Astrocyte of the cerebellum (primary cell): ENCODE data around the gene MON2.
A peak's percentile ranks its signal among the peaks of the same experiment; 100 is the strongest.

Source experiments
- DNase-seq: peaks from one replicate; pipeline ENCODE4 v3.0.0-alpha.2; 2011; ENCODE audit warnings: low read depth
- H3K4me3 ChIP-seq: 2 replicates; pipeline ENCODE4 v1.5.1; 2011; ENCODE audit warnings: mild to moderate bottlenecking, low read depth, low read length, moderate library complexity
- in situ Hi-C: cut with HindIII; loops from 2 replicates; pipeline ENCODE4 v1.10.0; 2017; ENCODE audit warnings: low sequenced_read_pairs
- TF ChIP-seq, protein P1 (sequence below): IDR thresholded peaks from 2 replicates; pipeline ENCODE4 v1.5.1; 2012; ENCODE audit warnings: low read length, low read depth, moderate library complexity, mild to moderate bottlenecking; ENCODE audit errors: missing control alignments

The MON2 gene

DNA sequence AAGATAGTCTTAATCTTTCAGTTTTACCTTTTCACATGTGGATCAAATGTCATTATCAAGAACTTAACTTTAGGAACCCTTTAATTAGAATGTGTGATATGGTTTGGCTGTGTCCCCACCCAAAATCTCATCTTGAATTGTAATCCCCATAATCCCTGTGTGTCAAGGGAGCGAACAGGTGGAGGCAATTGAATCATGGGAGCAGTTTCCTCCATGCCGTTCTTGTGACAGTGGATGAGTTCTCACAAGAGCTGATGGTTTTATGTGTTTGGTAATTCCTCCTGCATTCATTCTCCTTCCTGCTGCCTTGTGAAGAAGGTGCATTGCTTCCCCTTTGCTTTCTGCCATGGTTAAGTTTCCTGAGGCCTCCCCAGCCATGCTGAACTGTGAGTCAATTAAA is 160.6 kb downstream of the MON2 start:
- TF ChIP-seq, protein P1, sequence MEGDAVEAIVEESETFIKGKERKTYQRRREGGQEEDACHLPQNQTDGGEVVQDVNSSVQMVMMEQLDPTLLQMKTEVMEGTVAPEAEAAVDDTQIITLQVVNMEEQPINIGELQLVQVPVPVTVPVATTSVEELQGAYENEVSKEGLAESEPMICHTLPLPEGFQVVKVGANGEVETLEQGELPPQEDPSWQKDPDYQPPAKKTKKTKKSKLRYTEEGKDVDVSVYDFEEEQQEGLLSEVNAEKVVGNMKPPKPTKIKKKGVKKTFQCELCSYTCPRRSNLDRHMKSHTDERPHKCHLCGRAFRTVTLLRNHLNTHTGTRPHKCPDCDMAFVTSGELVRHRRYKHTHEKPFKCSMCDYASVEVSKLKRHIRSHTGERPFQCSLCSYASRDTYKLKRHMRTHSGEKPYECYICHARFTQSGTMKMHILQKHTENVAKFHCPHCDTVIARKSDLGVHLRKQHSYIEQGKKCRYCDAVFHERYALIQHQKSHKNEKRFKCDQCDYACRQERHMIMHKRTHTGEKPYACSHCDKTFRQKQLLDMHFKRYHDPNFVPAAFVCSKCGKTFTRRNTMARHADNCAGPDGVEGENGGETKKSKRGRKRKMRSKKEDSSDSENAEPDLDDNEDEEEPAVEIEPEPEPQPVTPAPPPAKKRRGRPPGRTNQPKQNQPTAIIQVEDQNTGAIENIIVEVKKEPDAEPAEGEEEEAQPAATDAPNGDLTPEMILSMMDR: no peak
- H3K4me3 ChIP-seq: no peak overlapping the region
- DNase-seq: no peak
- in situ Hi-C loops: no loop called here

DNA sequence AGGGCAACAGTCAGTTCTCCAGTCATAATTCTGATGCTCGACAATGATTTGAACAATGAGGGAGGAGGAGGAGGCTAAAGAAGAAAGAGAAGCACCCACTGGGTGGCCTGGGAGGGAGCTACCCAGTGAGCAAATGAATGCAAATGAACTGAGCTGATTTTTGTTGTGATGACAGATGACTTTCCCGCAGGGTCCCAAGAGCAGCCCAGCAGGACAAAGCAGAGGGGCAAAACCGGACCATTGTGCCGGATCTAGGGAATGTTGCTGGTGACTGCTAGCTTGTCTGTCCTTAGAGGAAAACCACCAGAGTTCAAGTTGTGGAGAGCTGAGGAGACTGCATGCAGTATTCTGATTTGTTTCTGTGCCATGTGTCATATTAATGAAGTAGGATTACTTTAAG is 162.8 kb downstream of the MON2 start:
- in situ Hi-C loops: no loop called here

GRCh38 chr12:62629971-62630739 is 163.5 kb downstream of the MON2 start:
- in situ Hi-C loops: no loop called here
- H3K4me3 ChIP-seq: no peak overlapping the region
- no peak for DNase-seq
- TF ChIP-seq, protein P1: no peak

More for the DNA sequence above, 162.8 kb downstream of the MON2 start:
- DNase-seq: no peak
- TF ChIP-seq, protein P1: no peak
- no peak overlapping the region for H3K4me3 ChIP-seq

DNA sequence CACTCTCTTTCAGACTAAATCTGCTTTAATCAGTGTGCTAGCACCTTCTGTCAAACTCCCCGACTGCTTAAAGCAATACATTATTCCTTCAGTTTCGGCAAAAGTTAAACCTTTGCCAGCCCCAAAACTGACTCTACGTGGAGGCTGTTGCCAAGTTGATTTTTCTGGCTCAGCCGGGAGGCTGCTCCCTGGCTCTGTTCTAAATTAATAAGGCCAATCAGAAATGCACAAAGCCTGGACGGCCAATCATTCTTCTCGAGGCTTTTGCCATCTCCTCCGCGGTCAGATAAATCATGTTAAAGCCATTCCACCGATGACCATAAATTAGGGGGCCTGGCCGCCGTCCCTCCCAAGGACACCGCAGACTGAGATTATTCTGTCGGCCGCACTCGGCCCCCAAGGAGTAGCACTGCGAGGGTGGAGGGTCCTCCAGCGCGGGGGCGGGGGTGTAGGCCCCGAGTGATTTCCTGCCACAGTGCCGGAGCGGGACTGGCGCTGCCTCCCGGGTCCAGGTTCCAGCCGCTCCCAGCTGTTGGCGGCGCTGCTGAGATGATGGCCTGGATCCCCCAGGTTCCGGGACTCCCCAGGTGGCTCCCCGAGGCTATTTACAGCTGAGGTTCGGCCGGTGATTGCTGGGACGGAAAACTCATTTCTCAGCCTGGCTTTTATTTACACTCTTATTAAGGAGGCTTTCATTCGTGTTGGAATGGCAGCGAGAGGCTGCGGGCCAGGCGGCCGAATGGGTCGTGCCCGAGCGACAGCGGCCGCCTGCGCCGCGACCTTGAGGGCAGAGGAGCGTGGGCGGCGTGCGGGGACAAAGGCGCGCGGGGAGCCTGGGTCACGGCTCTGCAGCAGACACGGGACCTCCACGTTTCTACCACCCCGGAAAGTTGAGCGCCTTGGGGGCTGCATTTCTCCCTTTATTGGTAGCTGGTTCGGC is 165.1 kb downstream of the MON2 start:
- TF ChIP-seq, protein P1: peak; percentile 54
- H3K4me3 ChIP-seq: peak overlapping the region; percentile 37
- in situ Hi-C loops: no loop called here
- DNase-seq: peak; percentile 89

- H3K4me3 ChIP-seq: peak overlapping the region; percentile 37
- in situ Hi-C loops: no loop called here
- DNase-seq: no peak
- TF ChIP-seq, protein P1: no peak
These were observed 165.8 kb downstream of the MON2 start for GRCh38 chr12:62632411-62632918.

GRCh38 chr12:62635649-62636048 is 169.0 kb downstream of the MON2 start:
- DNase-seq: no peak
- no peak overlapping the region for H3K4me3 ChIP-seq
- in situ Hi-C loops: no loop called here
- TF ChIP-seq, protein P1: no peak
